ENCODE data around the gene MDK. TPM values are rescaled to one million over a fixed set of nuclear protein-coding genes. Genes with fewer than 3 reads are reported as not detected.

Gene MDK
- total and polyA plus RNA-seq, 4 donors = 2.3 to 41.8 (median 13.5) TPM

DNA sequence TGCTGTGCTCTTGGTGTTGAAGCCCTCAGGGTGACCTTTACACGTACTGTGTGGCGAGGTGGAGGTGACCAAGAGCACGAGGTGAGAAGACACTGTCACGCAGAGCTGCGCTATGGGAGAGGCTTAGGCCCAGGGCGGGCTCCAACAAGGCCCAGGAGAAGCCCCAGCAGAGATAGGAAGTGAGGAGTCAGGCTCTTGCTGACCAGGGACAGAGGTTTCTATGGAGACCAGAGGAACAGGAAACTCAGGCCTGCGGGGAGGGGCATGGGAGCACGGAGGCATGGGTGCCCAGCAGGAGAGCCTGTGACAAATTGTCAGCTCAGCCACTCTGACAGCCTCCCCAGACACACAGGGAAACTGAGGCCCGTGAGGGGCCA, 18.4 kb upstream of the MDK start:
- no peak overlapping the region for H3K9ac ChIP-seq (ENCODE audit: low read depth in 1 of 2, low read length in 2 of 2)
- peak overlapping the region; percentile 47 to 64 for H3K27ac ChIP-seq (ENCODE audit: low read depth in 1 of 2, low read length in 2 of 2)
- H3K27me3 ChIP-seq (ENCODE audit: control insufficient read depth in 4 of 4, insufficient read depth in 4 of 4, low read length in 3 of 4) = no peaks in the 10 kb centered on the region
- H3K4me3 ChIP-seq (ENCODE audit: low read depth in 1 of 3, low read length in 3 of 3) = no peak overlapping the region
- peaks cover 0 to 21% (median 12%) of the 10 kb centered on the region in 4 donors for H3K4me1 ChIP-seq (ENCODE audit: control insufficient read depth in 4 of 4, insufficient read depth in 4 of 4, low read length in 3 of 4)
- TF ChIP-seq TAF1 (conservative IDR thresholded peaks at IDR 0.05) = no peak
- DNase-seq (ENCODE audit: low spot score) = no peak
- peaks cover 0 to 1% (median 0%) of the 10 kb centered on the region in 4 donors for H3K36me3 ChIP-seq (ENCODE audit: control insufficient read depth in 4 of 4, insufficient read depth in 3 of 4, low read depth in 1 of 4, low read length in 3 of 4)
- H3K9me3 ChIP-seq (ENCODE audit: control insufficient read depth in 4 of 4, low read length in 3 of 4) = no peaks in the 10 kb centered on the region
- 70% methylated on average over 9 of the region's 9 CpGs for WGBS

- peak overlapping the region; percentile 47 to 64 for H3K27ac ChIP-seq (ENCODE audit: low read depth in 1 of 2, low read length in 2 of 2)
- no peaks in the 10 kb centered on the region for H3K9me3 ChIP-seq (ENCODE audit: control insufficient read depth in 4 of 4, low read length in 3 of 4)
- no peak overlapping the region for H3K4me3 ChIP-seq (ENCODE audit: low read depth in 1 of 3, low read length in 3 of 3)
- H3K27me3 ChIP-seq (ENCODE audit: control insufficient read depth in 4 of 4, insufficient read depth in 4 of 4, low read length in 3 of 4) = no peaks in the 10 kb centered on the region
- H3K4me1 ChIP-seq (ENCODE audit: control insufficient read depth in 4 of 4, insufficient read depth in 4 of 4, low read length in 3 of 4) = peaks cover 0 to 21% (median 12%) of the 10 kb centered on the region in 4 donors
- DNase-seq (ENCODE audit: low spot score) = no peak
- TF ChIP-seq TAF1 (conservative IDR thresholded peaks at IDR 0.05) = no peak
- TF ChIP-seq EGR1 (IDR thresholded peaks at IDR 0.05; ENCODE audit: low read depth in 2 of 2) = no peak
- no peak for TF ChIP-seq ZBTB33 (IDR thresholded peaks at IDR 0.05)
- no peak for TF ChIP-seq JUND (IDR thresholded peaks at IDR 0.05)
- TF ChIP-seq SP1 (IDR thresholded peaks at IDR 0.05) = no peak
- TF ChIP-seq, protein P1, sequence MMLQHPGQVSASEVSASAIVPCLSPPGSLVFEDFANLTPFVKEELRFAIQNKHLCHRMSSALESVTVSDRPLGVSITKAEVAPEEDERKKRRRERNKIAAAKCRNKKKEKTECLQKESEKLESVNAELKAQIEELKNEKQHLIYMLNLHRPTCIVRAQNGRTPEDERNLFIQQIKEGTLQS (IDR thresholded peaks at IDR 0.05) = no peak
- no peak for TF ChIP-seq FOXA2 (IDR thresholded peaks at IDR 0.05)
- no peak for TF ChIP-seq CTCF (IDR thresholded peaks at IDR 0.05; ENCODE audit: low read depth, low read length, missing input control)
- no peak for TF ChIP-seq HNF4A (conservative IDR thresholded peaks at IDR 0.05)
- no peak for TF ChIP-seq REST (IDR thresholded peaks at IDR 0.05)
- no peak for TF ChIP-seq HNF4G (IDR thresholded peaks at IDR 0.05)
- no peak for TF ChIP-seq RXRA (IDR thresholded peaks at IDR 0.05)
- TF ChIP-seq YY1 (IDR thresholded peaks at IDR 0.05) = no peak
- no peak for TF ChIP-seq FOXA1 (IDR thresholded peaks at IDR 0.05)
- TF ChIP-seq RAD21 (IDR thresholded peaks at IDR 0.05) = no peak
- TF ChIP-seq NR2F2 (IDR thresholded peaks at IDR 0.05) = no peak
- TF ChIP-seq, protein P2, sequence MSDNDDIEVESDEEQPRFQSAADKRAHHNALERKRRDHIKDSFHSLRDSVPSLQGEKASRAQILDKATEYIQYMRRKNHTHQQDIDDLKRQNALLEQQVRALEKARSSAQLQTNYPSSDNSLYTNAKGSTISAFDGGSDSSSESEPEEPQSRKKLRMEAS (IDR thresholded peaks at IDR 0.05) = no peak
- TF ChIP-seq GABPA (IDR thresholded peaks at IDR 0.05 in 1 of 2, conservative IDR thresholded peaks at IDR 0.05 in 1 of 2) = no peak
- peaks cover 0 to 5% (median 0%) of the 10 kb centered on the region in 4 donors for H3K36me3 ChIP-seq (ENCODE audit: control insufficient read depth in 4 of 4, insufficient read depth in 3 of 4, low read depth in 1 of 4, low read length in 3 of 4)
- H3K9ac ChIP-seq (ENCODE audit: low read depth in 1 of 2, low read length in 2 of 2) = no peak overlapping the region
- 72% methylated on average over 21 of the region's 21 CpGs for WGBS
Observed at GRCh38 chr11:46363455-46364005, 17.9 kb upstream of the MDK start.
